ENCODE data around the gene TSPEAR.

TSPEAR gene

GRCh38 chr21:44614961-44615391, 96.4 kb downstream of the TSPEAR start:
- H2AFZ ChIP-seq (ENCODE audit: low read depth, low read length, severe bottlenecking) = no peak overlapping the region
- TF ChIP-seq EZH2phosphoT487 (conservative IDR thresholded peaks at IDR 0.05; ENCODE audit: low read length) (no peak), CTCF (IDR thresholded peaks at IDR 0.05; ENCODE audit: insufficient read depth, low read length, poor library complexity, severe bottlenecking) (no peak)
- H3K36me3 ChIP-seq (ENCODE audit: low read length) = no peaks in the 10 kb centered on the region
- no peaks in the 10 kb centered on the region; the same call in 1 of the 2 replicates for H3K9me3 ChIP-seq (ENCODE audit: insufficient read depth, low read length)
- H3K4me2 ChIP-seq (ENCODE audit: low read depth, low read length, poor library complexity, severe bottlenecking) = no peak overlapping the region
- H3K79me2 ChIP-seq (ENCODE audit: insufficient read depth, low read length) = no peaks in the 10 kb centered on the region
- H4K20me1 ChIP-seq (ENCODE audit: low read depth, low read length) = no peaks in the 10 kb centered on the region
- H3K4me3 ChIP-seq (ENCODE audit: insufficient read depth, low read length, poor library complexity, severe bottlenecking) = no peak overlapping the region
- H3K9ac ChIP-seq (ENCODE audit: low read length) = no peak overlapping the region
- H3K9me2 ChIP-seq (replicated peaks; ENCODE audit: insufficient read depth, low read length) = no peaks in the 10 kb centered on the region
- no peak overlapping the region for H3K27ac ChIP-seq (ENCODE audit: low read depth, low read length)
- H3K27me3 ChIP-seq (ENCODE audit: low read length) = no peaks in the 10 kb centered on the region
- H3F3A ChIP-seq (ENCODE audit: insufficient read depth) = no peaks in the 10 kb centered on the region

- Histone ChIP-seq H2AFZ (ENCODE audit: low read depth, low read length, severe bottlenecking) (no peak overlapping the region), H3K27me3 (ENCODE audit: low read length) (no peaks in the 10 kb centered on the region), H3K79me2 (ENCODE audit: insufficient read depth, low read length) (no peaks in the 10 kb centered on the region), H3F3A (ENCODE audit: insufficient read depth) (no peaks in the 10 kb centered on the region), H3K36me3 (ENCODE audit: low read length) (no peaks in the 10 kb centered on the region), H4K20me1 (ENCODE audit: low read depth, low read length) (no peaks in the 10 kb centered on the region), H3K9me2 (replicated peaks; ENCODE audit: insufficient read depth, low read length) (no peaks in the 10 kb centered on the region), H3K27ac (ENCODE audit: low read depth, low read length) (no peak overlapping the region), H3K4me2 (ENCODE audit: low read depth, low read length, poor library complexity, severe bottlenecking) (no peak overlapping the region), H3K9me3 (ENCODE audit: insufficient read depth, low read length) (no peaks in the 10 kb centered on the region), H3K9ac (ENCODE audit: low read length) (no peak overlapping the region), H3K4me3 (ENCODE audit: insufficient read depth, low read length, poor library complexity, severe bottlenecking) (no peak overlapping the region)
- TF ChIP-seq CTCF (IDR thresholded peaks at IDR 0.05; ENCODE audit: insufficient read depth, low read length, poor library complexity, severe bottlenecking) (no peak), EZH2phosphoT487 (conservative IDR thresholded peaks at IDR 0.05; ENCODE audit: low read length) (no peak)
These were observed 97.2 kb downstream of the TSPEAR start for GRCh38 chr21:44614161-44614631.

GRCh38 chr21:44613386-44614155, 97.8 kb downstream of the TSPEAR start:
- Histone ChIP-seq H3K79me2 (ENCODE audit: insufficient read depth, low read length) (no peaks in the 10 kb centered on the region), H3K9me3 (ENCODE audit: insufficient read depth, low read length) (no peaks in the 10 kb centered on the region), H3K27me3 (ENCODE audit: low read length) (no peaks in the 10 kb centered on the region), H3K36me3 (ENCODE audit: low read length) (no peaks in the 10 kb centered on the region), H3K27ac (ENCODE audit: low read depth, low read length) (no peak overlapping the region), H2AFZ (ENCODE audit: low read depth, low read length, severe bottlenecking) (no peak overlapping the region), H3K4me3 (ENCODE audit: insufficient read depth, low read length, poor library complexity, severe bottlenecking) (no peak overlapping the region), H3K4me2 (ENCODE audit: low read depth, low read length, poor library complexity, severe bottlenecking) (no peak overlapping the region), H4K20me1 (ENCODE audit: low read depth, low read length) (no peaks in the 10 kb centered on the region), H3K9me2 (replicated peaks; ENCODE audit: insufficient read depth, low read length) (no peaks in the 10 kb centered on the region), H3F3A (ENCODE audit: insufficient read depth) (no peaks in the 10 kb centered on the region), H3K9ac (ENCODE audit: low read length) (no peak overlapping the region)
- TF ChIP-seq CTCF (IDR thresholded peaks at IDR 0.05; ENCODE audit: insufficient read depth, low read length, poor library complexity, severe bottlenecking) (no peak), EZH2phosphoT487 (conservative IDR thresholded peaks at IDR 0.05; ENCODE audit: low read length) (no peak)

All from SU-DHL-6 (cell line).